HEK293T (cell line): ENCODE data around the gene RAB27B.

Source experiments
- CTCF ChIA-PET: fragments of 350-600 bp; formaldehyde crosslinking; extraction: SDS; loops from one replicate; lab custom pipeline; 2021; ENCODE audit warnings: antibody characterized with exemption, inconsistent platforms; lab: Yijun Ruan, JAX
- POLR2A ChIA-PET: fragments of 350-600 bp; formaldehyde crosslinking; extraction: SDS; loops from one replicate; lab custom pipeline; 2020; ENCODE audit warnings: antibody characterized with exemption, inconsistent platforms; lab: Yijun Ruan, JAX
- DNase-seq: peaks from one replicate; pipeline ENCODE4 v3.0.0; 2012; ENCODE audit warnings: mixed read lengths; ENCODE audit errors: extremely low spot score
- ARNT ChIP-seq: fragments of 450-650 bp; IDR thresholded peaks from 2 replicates; pipeline ENCODE4 v1.6.1; 2017; ENCODE audit warnings: mild to moderate bottlenecking
- BHLHE40 ChIP-seq: fragments of 450-650 bp; IDR thresholded peaks from 2 replicates; pipeline ENCODE4 v1.6.1; 2016; ENCODE audit warnings: mild to moderate bottlenecking, moderate library complexity, borderline replicate concordance
- CTBP1 ChIP-seq: fragments of 450-650 bp; IDR thresholded peaks from 2 replicates; pipeline ENCODE4 v1.6.1; 2016; ENCODE audit warnings: borderline replicate concordance
- ELF4 ChIP-seq: fragments of 450-650 bp; IDR thresholded peaks from 2 replicates; pipeline ENCODE4 v1.6.1; 2017; ENCODE audit warnings: antibody characterized with exemption
- FOXA1 ChIP-seq: fragments of 450-650 bp; IDR thresholded peaks from 2 replicates; pipeline ENCODE4 v1.6.1; 2016; ENCODE audit warnings: mild to moderate bottlenecking
- FOXK2 ChIP-seq: fragments of 450-650 bp; IDR thresholded peaks from 2 replicates; pipeline ENCODE4 v1.6.1; 2016; ENCODE audit warnings: mild to moderate bottlenecking
- FOXM1 ChIP-seq: fragments of 450-650 bp; IDR thresholded peaks from 2 replicates; pipeline ENCODE4 v1.6.1; 2017; ENCODE audit warnings: mild to moderate bottlenecking, borderline replicate concordance
- HDGF ChIP-seq: fragments of 450-650 bp; IDR thresholded peaks from 2 replicates; pipeline ENCODE4 v1.6.1; 2017; ENCODE audit warnings: antibody characterized with exemption, borderline replicate concordance
- L3MBTL2 ChIP-seq: fragments of 450-650 bp; conservative IDR thresholded peaks from 2 replicates; pipeline ENCODE4 v1.6.1; 2016; ENCODE audit warnings: mild to moderate bottlenecking
- LEF1 ChIP-seq: fragments of 450-650 bp; IDR thresholded peaks from 2 replicates; pipeline ENCODE4 v1.6.1; 2017; ENCODE audit warnings: mild to moderate bottlenecking, borderline replicate concordance
- NFRKB ChIP-seq: fragments of 450-650 bp; IDR thresholded peaks from 2 replicates; pipeline ENCODE4 v1.6.1; 2016; ENCODE audit warnings: mild to moderate bottlenecking, moderate library complexity
- PKNOX1 ChIP-seq: fragments of 450-650 bp; IDR thresholded peaks from 2 replicates; pipeline ENCODE4 v1.6.1; 2016
- SP1 ChIP-seq: fragments of 450-650 bp; IDR thresholded peaks from 2 replicates; pipeline ENCODE4 v1.6.1; 2017
- SUZ12 ChIP-seq: fragments of 450-650 bp; IDR thresholded peaks from 2 replicates; pipeline ENCODE4 v1.6.1; 2016; ENCODE audit warnings: mild to moderate bottlenecking
- TARDBP ChIP-seq: fragments of 450-650 bp; IDR thresholded peaks from 2 replicates; pipeline ENCODE4 v1.6.1; 2016
- ZNF384 ChIP-seq: fragments of 450-650 bp; IDR thresholded peaks from 2 replicates; pipeline ENCODE4 v1.6.1; 2016

The RAB27B gene

DNA sequence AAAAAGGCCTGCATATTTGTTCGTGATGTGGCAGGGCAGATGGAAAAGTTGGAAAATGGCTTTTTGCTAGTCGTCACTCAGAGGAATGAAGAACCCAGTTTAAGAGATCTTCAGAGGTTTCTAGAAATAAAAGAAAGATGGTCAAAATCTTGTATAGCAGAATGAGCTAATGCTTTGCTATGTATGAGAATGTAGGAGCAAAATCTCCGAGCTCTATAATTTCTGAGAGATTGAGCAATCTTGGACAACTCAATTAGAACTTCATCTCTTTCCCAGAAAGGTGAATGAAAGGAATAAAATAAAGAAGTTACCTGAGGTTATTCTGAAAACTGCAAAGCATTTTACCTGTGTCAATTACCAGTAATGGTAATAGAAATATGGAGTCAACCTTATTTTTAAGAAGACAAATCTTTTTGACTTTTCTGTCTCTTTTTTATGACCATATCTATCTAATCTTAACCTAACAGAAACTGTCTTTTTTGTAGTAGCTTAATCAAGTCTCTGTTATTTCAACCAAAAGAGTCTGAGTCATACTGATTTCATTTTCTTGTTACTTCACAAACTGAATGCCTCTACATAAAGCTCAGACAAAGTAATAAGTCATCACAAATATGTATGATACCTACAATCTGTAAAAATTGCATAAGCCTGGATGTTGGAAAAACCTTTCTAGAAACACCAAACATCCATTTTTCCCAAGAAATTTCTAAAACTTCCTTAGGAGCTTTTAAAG, 98.5 kb downstream of the RAB27B start:
- ChIA-PET POLR2A (no interaction called here), CTCF (interaction anchor here (0.6 kb wide), 1 partner anchor 57 kb away, joined by 3 read pairs; no protein-coding TSS in a partner anchor)
- DNase-seq = no peak
- TF ChIP-seq HDGF = no peak
- no peak for TF ChIP-seq PKNOX1
- no peak for TF ChIP-seq ZNF384
- no peak for TF ChIP-seq BHLHE40
- TF ChIP-seq FOXA1 = no peak
- TF ChIP-seq NFRKB = no peak
- no peak for TF ChIP-seq FOXK2
- TF ChIP-seq CTBP1 = no peak

- POLR2A ChIA-PET = no interaction called here
- TF ChIP-seq TARDBP (no peak), NFRKB (no peak), ZNF384 (no peak), CTBP1 (no peak), ARNT (no peak), PKNOX1 (no peak), SP1 (no peak), FOXK2 (no peak), LEF1 (no peak), FOXA1 (no peak), ELF4 (no peak), HDGF (no peak), L3MBTL2 (no peak), SUZ12 (no peak), BHLHE40 (no peak), FOXM1 (no peak)
- CTCF ChIA-PET = no interaction called here
- no peak for DNase-seq
These were observed 100.0 kb downstream of the RAB27B start for GRCh38 chr18:54928236-54928635.

GRCh38 chr18:54931152-54931551, 102.9 kb downstream of the RAB27B start:
- ChIA-PET POLR2A (no interaction called here), CTCF (no interaction called here)
- no peak for DNase-seq
- no peak for TF ChIP-seq FOXM1

- no peak for TF ChIP-seq ZNF384
- no peak for TF ChIP-seq PKNOX1
- TF ChIP-seq FOXM1 = no peak
- no peak for TF ChIP-seq BHLHE40
- TF ChIP-seq ELF4 = no peak
- TF ChIP-seq CTBP1 = no peak
- TF ChIP-seq SP1 = no peak
- no peak for TF ChIP-seq FOXK2
- TF ChIP-seq TARDBP = no peak
- TF ChIP-seq HDGF = no peak
- no peak for TF ChIP-seq FOXA1
- no peak for TF ChIP-seq L3MBTL2
- no peak for TF ChIP-seq ARNT
- TF ChIP-seq NFRKB = no peak
- no peak for TF ChIP-seq LEF1
- no peak for TF ChIP-seq SUZ12
- POLR2A ChIA-PET = no interaction called here
- CTCF ChIA-PET = no interaction called here
- no peak for DNase-seq
These were observed 104.2 kb downstream of the RAB27B start for GRCh38 chr18:54932472-54932871.

- TF ChIP-seq ELF4 = no peak
- TF ChIP-seq CTBP1 = no peak
- TF ChIP-seq LEF1 = no peak
- no peak for TF ChIP-seq SP1
- no peak for TF ChIP-seq BHLHE40
- no peak for TF ChIP-seq TARDBP
- no peak for TF ChIP-seq NFRKB
- TF ChIP-seq ARNT = no peak
- no peak for TF ChIP-seq FOXA1
- TF ChIP-seq FOXK2 = no peak
- TF ChIP-seq SUZ12 = no peak
- TF ChIP-seq ZNF384 = no peak
- ChIA-PET CTCF (no interaction called here), POLR2A (no interaction called here)
- DNase-seq = no peak
These were observed 110.2 kb downstream of the RAB27B start for GRCh38 chr18:54938506-54938905.

DNA sequence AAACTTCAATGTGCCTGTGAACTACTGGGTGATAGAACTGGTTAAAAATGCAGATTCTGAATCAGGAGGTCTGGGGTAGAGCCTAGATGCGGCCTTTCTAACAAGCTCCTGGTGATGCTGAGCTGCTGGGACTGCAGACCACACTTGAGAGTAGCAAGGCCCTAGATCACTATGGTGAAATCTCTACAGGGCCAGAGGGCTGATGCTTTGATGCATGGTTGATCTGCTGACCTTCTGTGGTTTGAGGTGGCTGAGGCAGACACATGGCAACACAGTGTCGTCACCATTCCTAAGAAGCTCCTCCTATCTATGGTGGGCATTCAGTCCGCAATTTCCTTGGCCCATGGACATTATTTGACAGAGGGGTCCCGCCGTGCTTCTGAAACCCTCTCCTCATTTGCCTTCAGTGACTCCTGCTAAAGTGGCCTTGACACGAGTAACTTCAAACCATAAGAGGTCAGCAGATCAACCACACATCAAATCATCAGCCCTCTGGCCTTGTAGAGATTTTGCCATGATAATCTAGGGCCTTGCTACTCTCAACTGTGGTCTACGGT, 111.2 kb downstream of the RAB27B start:
- TF ChIP-seq FOXM1 = no peak
- no peak for TF ChIP-seq SP1
- no peak for TF ChIP-seq FOXA1
- no peak for TF ChIP-seq PKNOX1
- no peak for TF ChIP-seq ARNT
- TF ChIP-seq BHLHE40 = no peak
- no peak for TF ChIP-seq L3MBTL2
- no peak for TF ChIP-seq FOXK2
- TF ChIP-seq TARDBP = no peak
- TF ChIP-seq ZNF384 = no peak
- TF ChIP-seq CTBP1 = no peak
- no peak for TF ChIP-seq SUZ12
- TF ChIP-seq HDGF = no peak
- TF ChIP-seq LEF1 = no peak
- TF ChIP-seq ELF4 = no peak
- TF ChIP-seq NFRKB = no peak
- CTCF ChIA-PET = no interaction called here

More for the DNA sequence above, 111.2 kb downstream of the RAB27B start:
- POLR2A ChIA-PET = no interaction called here
- no peak for DNase-seq
